Gastrocnemius medialis (tissue), 4 donors: Measurements from ENCODE around the gene PTPRR. TPM values are rescaled to one million over a fixed set of nuclear protein-coding genes. Genes with fewer than 3 reads are reported as not detected.

Experiments
- ATAC-seq, 2 donors: fragments of 150-250 bp; one replicate each; pipeline ENCODE4 v1.9.1; 2016
- DNase-seq, 2 donors: peaks; one replicate each; pipeline ENCODE4 v3.0.0-alpha.2; 2019
- H3K27ac ChIP-seq, 4 donors: fragments of 200-600 bp; sonication (generic); 1 replicate in 1 of 4; 2 replicates in 3 of 4; pipeline ENCODE4 v1.5.1; 2016 to 2018; ENCODE audit warnings: mild to moderate bottlenecking in 2 of 4, moderate library complexity in 1 of 4
- H3K27me3 ChIP-seq, 3 donors: fragments of 200-600 bp; sonication (generic) in 2 of 3; 1 replicate in 1 of 3; 2 replicates in 2 of 3; pipeline versions ENCODE4 v1.5.1 to v1.6.0; 2016 to 2019; ENCODE audit warnings: mild to moderate bottlenecking in 1 of 3, moderate library complexity in 1 of 3
- H3K36me3 ChIP-seq, 2 donors: fragments of 200-600 bp; sonication (generic) in 1 of 2; one replicate each; pipeline ENCODE4 v1.5.1; 2017 to 2018
- H3K4me1 ChIP-seq, 2 donors: fragments of 200-600 bp; sonication (generic) in 1 of 2; one replicate each; pipeline ENCODE4 v1.5.1; 2016 to 2017; ENCODE audit warnings: mild to moderate bottlenecking in 2 of 2
- H3K4me3 ChIP-seq, 4 donors: fragments of 200-600 bp; sonication (generic) in 3 of 4; 1 replicate in 1 of 4; 2 replicates in 3 of 4; pipeline ENCODE4 v1.5.1; 2016 to 2019; ENCODE audit warnings: mild to moderate bottlenecking in 2 of 4
- H3K9me3 ChIP-seq, 3 donors: fragments of 200-600 bp; sonication (generic) in 2 of 3; 1 replicate in 1 of 3; 2 replicates in 2 of 3; pipeline ENCODE4 v1.5.1; 2016 to 2019
- POLR2A ChIP-seq, 2 donors: fragments of 450-650 bp; IDR thresholded peaks; one replicate each; pipeline ENCODE4 v1.6.1; 2017; ENCODE audit warnings: antibody characterized with exemption in 2 of 2, mild to moderate bottlenecking in 2 of 2, moderate library complexity in 2 of 2
- in situ Hi-C, 4 donors: fragments of 200-750 bp; cut with MboI; loops; one replicate each; pipeline versions ENCODE4 v1.15.0 to v1.8.0; 2017; ENCODE audit warnings: low sequenced_read_pairs in 4 of 4
- intact Hi-C: fragments of 100-400 bp; cut with DNase I; formaldehyde crosslinking; loops from one replicate; pipeline ENCODE4 v1.15.1; 2023; ENCODE audit warnings: low total_unique reads
- total RNA-seq, 4 donors: library from RNA; depleted of rRNA; stranded (reverse); fragments of >200 nt; gene quantifications; one replicate each; pipeline versions ENCODE4 v1.1.0 to v1.2.3, GENCODE V29; 2016
- TF ChIP-seq, protein P1 (sequence below), 5 experiments: fragments of 450-650 bp in 3 of 5; fragments of 200-600 bp in 2 of 5; sonication (generic) in 2 of 5; IDR thresholded peaks in 4 of 5; conservative IDR thresholded peaks in 1 of 5; 1 replicate in 4 of 5; 2 replicates in 1 of 5; pipeline ENCODE4 v1.5.1; 2016 to 2019; ENCODE audit warnings: antibody characterized with exemption in 5 of 5, mild to moderate bottlenecking in 3 of 5, moderate library complexity in 3 of 5

The PTPRR gene
- total RNA-seq, 4 donors from 2014 or later, result 0.18 to 0.20 TPM; not detected in 2

DNA sequence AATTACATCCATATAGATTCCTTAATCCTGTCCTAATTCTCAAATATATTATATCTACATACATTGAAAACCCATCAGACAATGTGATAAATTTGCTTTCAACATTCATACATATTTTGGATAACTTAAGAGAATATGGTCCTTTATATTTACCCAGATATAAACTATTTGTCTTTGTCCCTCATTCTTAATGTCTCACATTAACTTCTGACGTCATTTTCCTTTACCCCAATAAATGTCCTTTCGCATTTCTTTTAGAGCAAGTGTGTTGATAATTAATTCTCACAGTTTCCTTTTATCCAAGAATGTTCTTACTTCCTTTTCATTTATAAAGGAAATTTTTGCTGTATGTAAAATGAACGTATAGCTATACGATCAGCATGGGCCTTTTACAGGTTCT, 12.6 kb upstream of the PTPRR start:
- no peak for DNase-seq
- TF ChIP-seq, protein P1, sequence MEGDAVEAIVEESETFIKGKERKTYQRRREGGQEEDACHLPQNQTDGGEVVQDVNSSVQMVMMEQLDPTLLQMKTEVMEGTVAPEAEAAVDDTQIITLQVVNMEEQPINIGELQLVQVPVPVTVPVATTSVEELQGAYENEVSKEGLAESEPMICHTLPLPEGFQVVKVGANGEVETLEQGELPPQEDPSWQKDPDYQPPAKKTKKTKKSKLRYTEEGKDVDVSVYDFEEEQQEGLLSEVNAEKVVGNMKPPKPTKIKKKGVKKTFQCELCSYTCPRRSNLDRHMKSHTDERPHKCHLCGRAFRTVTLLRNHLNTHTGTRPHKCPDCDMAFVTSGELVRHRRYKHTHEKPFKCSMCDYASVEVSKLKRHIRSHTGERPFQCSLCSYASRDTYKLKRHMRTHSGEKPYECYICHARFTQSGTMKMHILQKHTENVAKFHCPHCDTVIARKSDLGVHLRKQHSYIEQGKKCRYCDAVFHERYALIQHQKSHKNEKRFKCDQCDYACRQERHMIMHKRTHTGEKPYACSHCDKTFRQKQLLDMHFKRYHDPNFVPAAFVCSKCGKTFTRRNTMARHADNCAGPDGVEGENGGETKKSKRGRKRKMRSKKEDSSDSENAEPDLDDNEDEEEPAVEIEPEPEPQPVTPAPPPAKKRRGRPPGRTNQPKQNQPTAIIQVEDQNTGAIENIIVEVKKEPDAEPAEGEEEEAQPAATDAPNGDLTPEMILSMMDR (IDR thresholded peaks at IDR 0.05 in 4 of 5, conservative IDR thresholded peaks at IDR 0.05 in 1 of 5), result no peak
- TF ChIP-seq POLR2A (IDR thresholded peaks at IDR 0.05), result no peak
- H3K27me3 ChIP-seq, result no peaks in the 10 kb centered on the region
- H3K36me3 ChIP-seq, result no peaks in the 10 kb centered on the region
- H3K27ac ChIP-seq, result no peak overlapping the region
- intact Hi-C loops (no loop called here), in situ Hi-C loops (no loop called here)
- no peak for ATAC-seq
- H3K4me3 ChIP-seq, result no peak overlapping the region
- no peaks in the 10 kb centered on the region for H3K4me1 ChIP-seq
- no peaks in the 10 kb centered on the region for H3K9me3 ChIP-seq

GRCh38 chr12:70929029-70929428, 8.5 kb upstream of the PTPRR start:
- intact Hi-C loops (no loop called here), in situ Hi-C loops (no loop called here)
- Histone ChIP-seq H3K27ac (no peak overlapping the region), H3K9me3 (no peaks in the 10 kb centered on the region), H3K36me3 (no peaks in the 10 kb centered on the region), H3K4me1 (no peaks in the 10 kb centered on the region), H3K27me3 (no peaks in the 10 kb centered on the region), H3K4me3 (no peak overlapping the region)
- ATAC-seq, result no peak
- DNase-seq, result no peak
- no peak for TF ChIP-seq POLR2A (IDR thresholded peaks at IDR 0.05)
- TF ChIP-seq, protein P1 (IDR thresholded peaks at IDR 0.05 in 4 of 5, conservative IDR thresholded peaks at IDR 0.05 in 1 of 5), result no peak

DNA sequence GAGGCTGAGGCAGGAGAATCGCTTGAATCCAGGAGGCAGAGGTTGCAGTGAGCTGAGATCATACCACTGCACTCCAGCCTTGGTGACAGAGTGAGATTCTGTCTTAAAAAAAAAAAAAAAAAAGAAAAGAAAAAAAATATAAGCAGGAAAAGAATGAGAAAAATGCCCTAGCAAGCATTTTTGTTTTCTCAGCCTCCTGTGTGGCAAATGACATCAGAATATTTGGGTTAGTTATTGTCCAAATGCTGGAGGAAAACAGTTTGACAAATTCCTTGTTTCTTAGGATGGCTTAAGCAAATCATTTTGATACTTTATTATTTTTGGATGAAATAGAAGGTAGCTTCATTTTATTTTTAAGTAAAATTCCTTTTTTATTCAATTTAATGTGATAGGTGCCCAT, 7.5 kb upstream of the PTPRR start:
- Histone ChIP-seq H3K4me1 (no peaks in the 10 kb centered on the region), H3K9me3 (no peaks in the 10 kb centered on the region), H3K27me3 (no peaks in the 10 kb centered on the region), H3K4me3 (no peak overlapping the region), H3K36me3 (no peaks in the 10 kb centered on the region), H3K27ac (no peak overlapping the region)
- DNase-seq (no peak), ATAC-seq (no peak)
- in situ Hi-C loops, result no loop called here
- no peak for TF ChIP-seq POLR2A (IDR thresholded peaks at IDR 0.05)
- TF ChIP-seq, protein P1 (IDR thresholded peaks at IDR 0.05 in 4 of 5, conservative IDR thresholded peaks at IDR 0.05 in 1 of 5), result no peak
- intact Hi-C loops, result no loop called here

GRCh38 chr12:70927356-70927755, 6.8 kb upstream of the PTPRR start:
- Histone ChIP-seq H3K36me3 (no peaks in the 10 kb centered on the region), H3K4me3 (no peak overlapping the region), H3K9me3 (no peaks in the 10 kb centered on the region), H3K27ac (no peak overlapping the region), H3K4me1 (no peaks in the 10 kb centered on the region), H3K27me3 (no peaks in the 10 kb centered on the region)
- in situ Hi-C loops (no loop called here), intact Hi-C loops (no loop called here)
- TF ChIP-seq, protein P1 (IDR thresholded peaks at IDR 0.05 in 4 of 5, conservative IDR thresholded peaks at IDR 0.05 in 1 of 5), result no peak
- no peak for TF ChIP-seq POLR2A (IDR thresholded peaks at IDR 0.05)
- no peak for DNase-seq
- no peak for ATAC-seq

- H3K27me3 ChIP-seq, result no peaks in the 10 kb centered on the region
- intact Hi-C loops, result no loop called here
- no peaks in the 10 kb centered on the region for H3K4me1 ChIP-seq
- in situ Hi-C loops, result no loop called here
- H3K36me3 ChIP-seq, result no peaks in the 10 kb centered on the region
- DNase-seq, result no peak
- no peaks in the 10 kb centered on the region for H3K9me3 ChIP-seq
- TF ChIP-seq POLR2A (IDR thresholded peaks at IDR 0.05), result no peak
- TF ChIP-seq, protein P1 (IDR thresholded peaks at IDR 0.05 in 4 of 5, conservative IDR thresholded peaks at IDR 0.05 in 1 of 5), result no peak
- ATAC-seq, result no peak
- no peak overlapping the region for H3K27ac ChIP-seq
- H3K4me3 ChIP-seq, result no peak overlapping the region
These were observed 5.0 kb upstream of the PTPRR start for GRCh38 chr12:70925539-70925938.
